H1 (cell line): ENCODE results near the gene ZNF282.

Experiments
- CREB1 ChIP-seq: IDR thresholded peaks from 2 replicates; pipeline ENCODE4 v1.6.1; 2012; ENCODE audit warnings: inconsistent platforms
- EP300 ChIP-seq, 2 experiments: IDR thresholded peaks; 1 replicate in 1 of 2; 2 replicates in 1 of 2; pipeline ENCODE4 v1.6.1; 2011 to 2012; ENCODE audit warnings: low read depth in 2 of 2, low read length in 2 of 2, mild to moderate bottlenecking in 2 of 2, borderline replicate concordance in 1 of 2, inconsistent platforms in 1 of 2, moderate library complexity in 1 of 2
- EZH2 ChIP-seq: fragments of 200-600 bp; sonication (generic); IDR thresholded peaks from 2 replicates; pipeline ENCODE4 v1.7.1; 2012; ENCODE audit warnings: low read depth, mild to moderate bottlenecking, moderate library complexity, low read length, inconsistent platforms; ENCODE audit not compliant: severe bottlenecking
- KDM1A ChIP-seq: fragments of 200-600, 300-600 bp; sonication (generic); IDR thresholded peaks from 2 replicates; pipeline ENCODE4 v1.7.1; 2016; ENCODE audit warnings: mild to moderate bottlenecking, low read length, borderline replicate concordance
- KDM5A ChIP-seq: fragments of 200-600 bp; IDR thresholded peaks from 2 replicates; pipeline ENCODE4 v1.7.1; 2012; ENCODE audit warnings: mild to moderate bottlenecking, low read length, inconsistent platforms, mixed read lengths
- POLR2A ChIP-seq, 2 experiments: IDR thresholded peaks; 1 replicate in 1 of 2; 2 replicates in 1 of 2; pipeline ENCODE4 v1.6.1; 2011; ENCODE audit warnings: low read depth in 2 of 2, low read length in 2 of 2, mild to moderate bottlenecking in 2 of 2; ENCODE audit errors: control extremely low read depth in 1 of 2
- RAD21 ChIP-seq, 2 experiments: IDR thresholded peaks in 1 of 2; conservative IDR thresholded peaks in 1 of 2; 2 replicates each; pipeline ENCODE4 v1.6.1; 2011; ENCODE audit warnings: low read depth in 2 of 2, low read length in 2 of 2, improper control_type of control experiment in 1 of 2, inconsistent platforms in 1 of 2, mild to moderate bottlenecking in 1 of 2, moderate library complexity in 1 of 2
- SAP30 ChIP-seq: fragments of 300-600 bp; sonication (generic); IDR thresholded peaks from 2 replicates; pipeline ENCODE4 v1.7.1; 2012; ENCODE audit warnings: low read length, moderate library complexity, mild to moderate bottlenecking, inconsistent platforms; ENCODE audit not compliant: insufficient read depth, insufficient replicate concordance
- TF ChIP-seq, protein P1 (sequence below), 3 experiments: IDR thresholded peaks; 1 replicate in 2 of 3; 2 replicates in 1 of 3; pipeline versions ENCODE4 v1.5.1 to v1.6.1; 2011; ENCODE audit warnings: low read length in 3 of 3, mild to moderate bottlenecking in 3 of 3, inconsistent platforms in 2 of 3, low read depth in 1 of 3, moderate library complexity in 1 of 3; ENCODE audit not compliant: insufficient read depth in 1 of 3; ENCODE audit errors: control extremely low read depth in 1 of 3

DNA sequence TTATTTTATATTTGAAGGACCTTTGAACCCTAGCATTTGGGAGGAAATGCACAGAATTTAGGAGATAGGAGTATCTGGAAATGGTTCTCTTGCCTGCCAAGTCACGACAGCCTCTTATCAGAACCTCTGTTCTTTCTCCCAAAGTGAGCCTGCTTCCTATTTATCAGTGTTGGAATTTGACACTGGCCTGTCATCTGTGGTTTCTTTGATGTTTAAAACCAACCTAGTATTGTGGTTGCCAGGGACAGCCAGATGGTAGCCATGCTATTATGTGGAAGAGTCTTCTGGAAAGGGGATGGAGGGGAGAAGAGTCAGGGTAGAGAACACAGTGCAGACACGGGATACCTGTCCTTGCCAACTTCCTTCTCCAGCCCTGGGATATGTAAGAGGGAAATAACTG, 21.1 kb downstream of the ZNF282 start:
- TF ChIP-seq EP300 (IDR thresholded peaks at IDR 0.05; ENCODE audit: borderline replicate concordance in 1 of 2, low read depth in 2 of 2, low read length in 2 of 2) (no peak), KDM5A (no peak), KDM1A (no peak), POLR2A (IDR thresholded peaks at IDR 0.05; ENCODE audit: control extremely low read depth in 1 of 2, low read depth in 2 of 2, low read length in 2 of 2) (no peak), EZH2 (no peak), RAD21 (IDR thresholded peaks at IDR 0.05 in 1 of 2, conservative IDR thresholded peaks at IDR 0.05 in 1 of 2; ENCODE audit: low read depth in 2 of 2, low read length in 2 of 2) (no peak), CREB1 (no peak), SAP30 (no peak)
- TF ChIP-seq, protein P1, sequence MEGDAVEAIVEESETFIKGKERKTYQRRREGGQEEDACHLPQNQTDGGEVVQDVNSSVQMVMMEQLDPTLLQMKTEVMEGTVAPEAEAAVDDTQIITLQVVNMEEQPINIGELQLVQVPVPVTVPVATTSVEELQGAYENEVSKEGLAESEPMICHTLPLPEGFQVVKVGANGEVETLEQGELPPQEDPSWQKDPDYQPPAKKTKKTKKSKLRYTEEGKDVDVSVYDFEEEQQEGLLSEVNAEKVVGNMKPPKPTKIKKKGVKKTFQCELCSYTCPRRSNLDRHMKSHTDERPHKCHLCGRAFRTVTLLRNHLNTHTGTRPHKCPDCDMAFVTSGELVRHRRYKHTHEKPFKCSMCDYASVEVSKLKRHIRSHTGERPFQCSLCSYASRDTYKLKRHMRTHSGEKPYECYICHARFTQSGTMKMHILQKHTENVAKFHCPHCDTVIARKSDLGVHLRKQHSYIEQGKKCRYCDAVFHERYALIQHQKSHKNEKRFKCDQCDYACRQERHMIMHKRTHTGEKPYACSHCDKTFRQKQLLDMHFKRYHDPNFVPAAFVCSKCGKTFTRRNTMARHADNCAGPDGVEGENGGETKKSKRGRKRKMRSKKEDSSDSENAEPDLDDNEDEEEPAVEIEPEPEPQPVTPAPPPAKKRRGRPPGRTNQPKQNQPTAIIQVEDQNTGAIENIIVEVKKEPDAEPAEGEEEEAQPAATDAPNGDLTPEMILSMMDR (IDR thresholded peaks at IDR 0.05; ENCODE audit: control extremely low read depth in 1 of 3, insufficient read depth in 1 of 3, low read depth in 1 of 3, low read length in 3 of 3), result no peak
